ENCODE results near the gene PCBP1. TPM values are rescaled to one million over a fixed set of nuclear protein-coding genes. Genes with fewer than 3 reads are reported as not detected.

The PCBP1 gene
- total and polyA plus RNA-seq, 7 donors: 423 to 746 (median 530) TPM

GRCh38 chr2:70115646-70116442 lies 28.6 kb downstream of the PCBP1 start:
- Histone ChIP-seq H3K4me1 (peaks cover 52% of the 10 kb centered on the region), H3K36me3 (ENCODE audit: insufficient read depth in 1 of 2, low read depth in 1 of 2) (no peaks in the 10 kb centered on the region), H3K27me3 (ENCODE audit: insufficient read depth in 3 of 3, low read length in 2 of 3) (no peaks in the 10 kb centered on the region), H3K9me3 (no peaks in the 10 kb centered on the region), H3K27ac (peak overlapping the region; percentile 92), H3K4me3 (peak overlapping the region; percentile 31)
- DNase-seq: no peak
- TF ChIP-seq CTCF (IDR thresholded peaks at IDR 0.05): no peak
- ATAC-seq: peak; percentile 69 to 86 (median 77)
- WGBS, 3 donors: 33 to 43% (median 34%) methylated on average over 8 of the region's 8 CpGs
- intact Hi-C loops (cut with DNase I): no loop called here

- no peak for TF ChIP-seq CTCF (IDR thresholded peaks at IDR 0.05)
- peaks cover 57% of the 10 kb centered on the region for H3K4me1 ChIP-seq
- H3K27ac ChIP-seq: peak overlapping the region; percentile 92
- intact Hi-C loops (cut with DNase I): no loop called here
- no peaks in the 10 kb centered on the region for H3K36me3 ChIP-seq (ENCODE audit: insufficient read depth in 1 of 2, low read depth in 1 of 2)
- H3K27me3 ChIP-seq (ENCODE audit: insufficient read depth in 3 of 3, low read length in 2 of 3): no peaks in the 10 kb centered on the region
- 12 to 44% (median 21%) methylated on average over 2 of the region's 2 CpGs for WGBS, 3 donors
- DNase-seq (no peak), ATAC-seq (peak; percentile 21 to 47 (median 32))
- no peaks in the 10 kb centered on the region for H3K9me3 ChIP-seq
- H3K4me3 ChIP-seq: no peak overlapping the region
These were observed 29.8 kb downstream of the PCBP1 start for GRCh38 chr2:70116936-70117552.

- no peak for ATAC-seq
- DNase-seq: no peak
- H3K4me3 ChIP-seq: no peak overlapping the region
- WGBS, 3 donors: 46 to 57% (median 56%) methylated on average over 4 of the region's 4 CpGs
- H3K36me3 ChIP-seq (ENCODE audit: insufficient read depth in 1 of 2, low read depth in 1 of 2): no peaks in the 10 kb centered on the region
- H3K9me3 ChIP-seq: no peaks in the 10 kb centered on the region
- no peaks in the 10 kb centered on the region for H3K27me3 ChIP-seq (ENCODE audit: insufficient read depth in 3 of 3, low read length in 2 of 3)
- peaks cover 60% of the 10 kb centered on the region for H3K4me1 ChIP-seq
- H3K27ac ChIP-seq: peak overlapping the region; percentile 92
- TF ChIP-seq CTCF (IDR thresholded peaks at IDR 0.05): no peak
- intact Hi-C loops (cut with DNase I): no loop called here
These were observed 31.6 kb downstream of the PCBP1 start for GRCh38 chr2:70118798-70119454.

- ATAC-seq (peak in 1 of 4 donors; percentile 13), DNase-seq (no peak)
- Histone ChIP-seq H3K36me3 (ENCODE audit: insufficient read depth in 1 of 2, low read depth in 1 of 2) (no peaks in the 10 kb centered on the region), H3K4me1 (peaks cover 57% of the 10 kb centered on the region), H3K4me3 (no peak overlapping the region), H3K27ac (peak overlapping the region; percentile 99), H3K9me3 (no peaks in the 10 kb centered on the region), H3K27me3 (ENCODE audit: insufficient read depth in 3 of 3, low read length in 2 of 3) (no peaks in the 10 kb centered on the region)
- no peak for TF ChIP-seq CTCF (IDR thresholded peaks at IDR 0.05)
- WGBS, 3 donors: 18 to 30% (median 21%) methylated on average over 6 of the region's 6 CpGs
- intact Hi-C loops (cut with DNase I): loop anchor here in 1 of 2 donors (2.0 kb wide), 1 partner anchor 33 kb away; no protein-coding TSS in a partner anchor
These were observed 34.5 kb downstream of the PCBP1 start for GRCh38 chr2:70121627-70122372.

Measured in psoas muscle (tissue), 8 donors.